NCI-H2081 treated with DMSO at 0.1 percent for 48 hours (cell line): Measurements from ENCODE around the gene NUDT1.
"Not testable (repeated sequence)": the region's sequence is repeated elsewhere in the genome, so short reads cannot be mapped to it uniquely, and the experiment has no call there.

Experiments
- DNase-seq: peaks from one replicate; lab custom pipeline; 2025; lab: John Stamatoyannopoulos, UW

Gene NUDT1

DNA sequence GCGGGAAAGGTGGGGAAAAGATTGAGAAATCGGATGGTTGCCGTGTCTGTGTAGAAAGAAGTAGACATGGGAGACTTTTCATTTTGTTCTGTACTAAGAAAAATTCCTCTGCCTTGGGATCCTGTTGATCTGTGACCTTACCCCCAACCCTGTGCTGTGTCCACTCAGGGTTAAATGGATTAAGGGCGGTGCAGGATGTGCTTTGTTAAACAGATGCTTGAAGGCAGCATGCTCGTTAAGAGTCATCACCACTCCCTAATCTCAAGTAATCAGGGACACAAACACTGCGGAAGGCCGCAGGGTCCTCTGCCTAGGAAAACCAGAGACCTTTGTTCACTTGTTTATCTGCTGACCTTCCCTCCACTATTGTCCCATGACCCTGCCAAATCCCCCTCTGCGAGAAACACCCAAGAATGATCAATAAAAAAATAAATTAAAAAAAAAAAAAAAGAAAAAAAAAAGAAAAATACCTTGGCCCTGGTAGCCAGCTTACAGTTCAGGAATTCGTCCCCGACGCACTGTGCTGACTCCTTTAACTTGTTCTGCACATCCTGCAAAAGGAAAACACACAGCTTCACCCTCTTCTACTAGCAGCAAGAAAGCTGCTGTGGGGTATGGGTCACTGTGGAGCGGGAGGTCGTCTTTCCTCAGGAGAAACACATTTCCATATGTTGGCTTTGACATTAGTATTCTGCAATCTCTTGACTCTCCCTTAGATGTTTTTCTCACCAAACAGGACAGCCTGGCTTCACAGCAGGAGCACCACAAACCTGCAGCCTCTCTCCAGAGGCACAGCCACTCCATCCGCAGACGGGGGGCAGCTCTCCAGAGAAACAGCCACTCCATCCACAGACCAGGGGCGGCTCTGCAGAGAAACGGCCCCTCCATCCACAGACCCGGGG, 27.3 kb downstream of the NUDT1 start:
- DNase-seq = not testable (repeated sequence)

DNA sequence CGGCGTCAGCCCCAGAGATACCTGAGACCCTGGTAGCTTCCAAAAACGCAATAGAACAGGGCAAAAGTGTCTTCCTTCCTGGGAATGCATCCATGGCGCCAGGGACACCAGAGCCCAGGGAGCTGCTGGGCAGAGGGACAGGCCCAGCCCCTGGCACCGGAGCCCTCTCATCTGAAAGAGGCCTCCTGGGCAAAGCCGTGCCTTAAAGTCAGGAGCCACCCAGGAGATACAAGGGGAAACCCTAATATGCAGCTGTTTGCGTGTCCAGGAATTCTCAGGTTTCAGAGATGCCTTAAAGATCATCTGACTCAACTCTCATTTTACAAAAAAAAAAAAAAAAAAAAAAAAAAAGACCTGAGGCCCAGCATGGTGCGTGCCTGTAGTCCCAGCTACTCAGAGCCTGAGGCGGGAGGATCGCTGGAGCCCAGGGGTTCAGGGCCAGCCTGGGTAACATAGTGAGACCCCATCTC, 28.0 kb downstream of the NUDT1 start:
- no peak for DNase-seq

DNA sequence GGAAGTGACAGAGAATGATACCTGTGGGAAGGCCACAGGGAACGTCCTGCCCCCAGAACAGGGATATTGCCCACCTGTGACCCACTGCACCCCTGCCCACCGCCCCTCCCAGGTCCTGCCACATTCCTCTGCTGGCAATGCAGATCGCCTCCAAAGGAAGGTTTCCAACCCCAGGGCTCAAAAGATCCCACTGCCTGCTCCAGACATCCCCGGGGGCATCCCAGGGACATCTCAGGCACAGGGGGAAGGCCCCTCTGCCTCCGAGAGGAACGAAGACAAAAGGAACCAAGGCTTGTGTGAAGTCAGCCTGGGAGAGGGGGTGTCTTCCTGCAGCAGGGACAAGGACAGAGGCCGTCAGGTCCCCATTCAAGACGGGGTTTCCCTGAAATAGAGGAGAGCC, 28.5 kb downstream of the NUDT1 start:
- DNase-seq = no peak

DNA sequence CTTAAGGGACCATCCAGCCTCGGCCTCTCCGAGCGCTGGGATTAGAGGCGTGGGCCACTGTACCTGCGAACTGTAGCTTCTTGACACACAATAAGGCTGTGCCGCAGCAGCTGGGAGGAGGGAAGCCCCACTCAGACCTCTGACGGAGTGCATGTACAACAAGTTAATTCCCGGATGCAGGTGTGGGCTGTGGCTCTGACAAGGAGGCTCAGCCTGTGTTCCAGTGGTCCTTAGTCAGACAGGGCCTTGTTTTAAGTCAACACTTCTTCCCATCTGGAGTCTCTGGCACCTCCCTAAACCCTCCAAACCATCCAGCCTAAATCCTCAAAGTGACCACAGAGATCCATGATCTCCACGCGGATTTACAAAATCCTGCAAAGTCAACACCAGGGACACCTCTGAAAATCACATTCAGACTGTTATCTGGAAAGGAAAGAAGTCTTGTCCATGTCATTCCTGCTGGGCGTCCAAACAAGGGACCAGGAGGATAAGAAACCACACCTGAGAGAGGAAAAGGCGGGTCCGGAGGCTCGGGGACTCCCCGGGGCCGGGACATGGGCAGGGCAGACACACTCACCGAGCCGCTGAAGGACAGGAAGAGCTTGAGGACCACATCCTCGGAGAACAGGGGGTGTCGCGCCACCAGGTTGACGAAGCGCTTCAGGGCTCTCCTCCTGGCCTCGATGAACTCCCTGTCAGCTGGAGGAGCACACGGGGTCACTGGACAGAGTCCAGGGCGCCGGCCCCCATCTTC, 29.4 kb downstream of the NUDT1 start:
- DNase-seq = no peak

DNA sequence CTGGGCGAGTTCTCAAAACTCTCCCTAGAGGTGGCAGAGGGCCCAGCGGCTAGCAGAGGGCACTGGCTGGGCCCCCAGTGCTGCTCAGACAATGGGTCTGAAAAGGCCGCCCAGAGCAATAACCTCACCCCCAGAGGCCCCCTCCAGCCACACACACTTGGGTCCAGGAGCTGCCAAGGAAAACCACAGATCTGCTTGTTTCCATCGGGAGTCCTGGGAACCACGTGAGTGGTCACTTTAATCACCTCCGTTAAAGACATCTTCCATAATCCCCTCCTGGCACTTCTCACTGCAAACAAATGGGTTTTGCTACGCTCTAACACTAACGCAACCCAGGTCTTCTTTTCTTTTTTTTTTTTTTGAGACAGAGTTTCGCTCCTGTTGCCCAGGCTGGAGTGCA, 30.0 kb downstream of the NUDT1 start:
- no peak for DNase-seq

DNA sequence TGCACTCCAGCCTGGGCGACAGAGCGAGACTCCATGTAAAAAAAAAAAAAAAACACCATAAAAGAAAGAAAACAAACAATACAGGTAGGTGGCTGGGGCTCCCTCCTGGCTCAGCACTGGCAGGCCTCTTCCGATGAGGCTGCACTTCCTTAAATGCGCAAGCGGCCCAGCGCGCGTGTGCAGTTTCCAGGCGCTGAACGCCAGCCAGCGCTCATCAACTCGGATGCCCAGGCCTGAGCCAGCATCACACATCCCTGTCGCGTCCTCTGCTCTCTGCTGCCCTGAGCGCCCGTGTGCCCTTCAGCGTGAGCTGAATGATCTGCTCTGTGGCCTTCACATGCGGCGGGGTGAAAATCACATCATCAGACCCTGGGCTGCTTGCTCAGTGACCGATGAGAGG, 31.8 kb downstream of the NUDT1 start:
- no peak for DNase-seq

DNA sequence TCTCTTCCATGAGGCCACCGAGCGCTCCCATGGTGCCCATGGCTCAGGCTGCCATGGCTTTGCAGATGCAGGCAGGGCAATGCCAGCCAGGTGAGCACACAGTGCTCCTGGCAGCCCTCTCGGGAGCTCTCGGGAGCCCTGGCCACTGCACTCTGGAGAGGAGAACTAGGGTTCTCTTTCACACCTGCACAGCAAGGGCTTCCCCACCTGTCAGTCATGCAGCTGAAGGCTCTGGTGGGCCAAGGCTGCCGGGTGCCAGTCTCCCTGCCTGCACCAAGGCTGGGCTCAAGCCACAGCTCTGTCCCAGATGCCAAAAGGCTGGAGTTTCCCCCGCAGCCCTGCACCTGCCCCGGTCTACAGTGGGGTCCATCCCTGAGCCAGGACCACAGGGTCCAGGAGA, 32.6 kb downstream of the NUDT1 start:
- no peak for DNase-seq

DNA sequence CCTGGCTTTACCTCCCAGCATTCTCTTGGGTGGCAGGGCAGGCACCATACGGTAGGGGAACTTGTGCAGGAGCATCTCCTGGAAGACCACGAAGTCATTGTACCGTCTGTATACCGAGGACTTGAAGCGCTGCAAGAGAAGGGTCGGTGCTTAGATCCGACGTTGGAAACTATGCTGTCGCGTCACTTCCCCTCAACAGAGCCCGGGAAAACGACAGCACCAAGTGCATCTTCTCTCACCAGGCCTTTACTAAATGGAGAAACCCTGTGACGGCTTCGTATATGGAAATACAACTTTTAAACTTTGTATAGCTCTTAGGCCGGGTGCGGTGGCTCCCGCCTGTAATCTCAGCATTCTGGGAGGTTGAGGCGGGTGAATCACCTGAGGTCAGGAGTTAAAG, 33.1 kb downstream of the NUDT1 start:
- no peak for DNase-seq

DNA sequence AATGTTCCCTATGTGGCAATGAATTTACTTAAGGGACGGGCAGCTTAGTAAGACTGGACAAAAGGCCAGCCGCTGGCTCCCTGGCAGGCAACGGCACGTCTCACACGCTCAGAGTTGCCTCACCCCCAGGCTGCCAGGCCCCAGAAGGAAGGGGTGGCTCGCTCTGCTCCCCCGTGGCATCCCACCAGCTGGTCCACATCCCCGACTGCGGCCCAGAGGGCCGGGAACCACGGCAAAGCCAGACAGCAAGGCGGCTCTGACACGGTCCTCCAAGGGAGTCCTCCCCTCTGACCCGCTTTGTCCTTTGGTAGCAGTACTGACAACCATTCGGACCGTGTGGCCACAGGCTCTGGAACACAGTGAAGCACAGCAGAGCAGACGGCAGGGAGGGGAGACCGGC, 34.1 kb downstream of the NUDT1 start:
- DNase-seq = no peak

DNA sequence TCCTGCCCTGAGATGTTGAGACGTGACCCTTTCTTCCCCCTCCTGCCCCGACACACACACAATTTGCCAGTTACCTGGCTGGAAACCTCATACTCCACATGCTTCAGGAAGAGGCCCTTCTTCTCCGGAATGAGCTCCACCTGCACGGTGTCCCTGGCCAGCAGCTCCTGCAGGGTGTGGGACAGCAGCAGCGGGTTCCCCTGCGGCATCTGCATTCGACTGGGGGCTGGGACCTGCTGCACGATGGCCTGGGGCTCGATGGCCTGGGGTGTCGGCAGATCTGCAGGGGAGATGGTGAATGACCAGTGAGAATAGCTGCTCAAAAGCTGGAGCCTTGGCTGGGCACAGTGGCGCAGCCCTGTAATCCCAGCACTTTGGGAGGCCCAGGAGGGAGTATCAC, 36.0 kb downstream of the NUDT1 start:
- DNase-seq = no peak

DNA sequence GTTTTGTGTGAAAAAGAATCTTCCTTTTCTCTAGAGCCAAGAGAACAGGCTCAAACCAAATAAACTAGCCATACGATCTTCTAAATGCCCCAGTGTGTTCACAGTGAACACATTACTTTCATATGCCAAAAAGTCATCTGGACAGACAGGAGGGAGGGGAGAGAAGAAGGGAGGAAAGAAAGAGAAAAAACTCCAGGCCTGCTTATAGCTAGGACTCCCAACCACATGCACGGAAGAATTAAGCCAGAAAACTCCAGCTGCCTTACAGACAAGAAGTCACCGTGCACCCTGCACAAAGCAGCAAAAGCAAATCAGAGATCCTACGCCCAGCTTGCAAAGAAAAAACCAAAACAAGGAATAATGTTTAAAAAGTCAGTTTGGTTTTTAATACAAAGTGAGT, 37.9 kb downstream of the NUDT1 start:
- no peak for DNase-seq

DNA sequence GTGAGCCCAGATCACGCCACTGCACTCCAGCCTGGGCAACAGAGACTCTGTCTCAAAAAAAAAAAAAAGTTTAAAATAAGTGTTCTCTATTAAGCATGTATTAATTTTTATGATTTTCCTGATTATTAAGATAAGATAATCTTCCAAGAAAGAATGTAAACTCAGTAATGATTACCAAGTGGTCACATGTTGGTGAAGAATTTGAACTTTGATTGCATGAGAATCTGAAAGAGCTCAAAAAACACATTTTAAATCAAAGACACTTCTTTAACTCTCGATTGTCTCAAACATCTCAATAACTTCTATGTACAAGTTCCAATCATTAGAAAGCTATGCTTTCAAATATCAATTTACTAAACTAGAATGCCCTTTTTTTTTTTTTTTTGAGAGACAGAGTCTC, 38.4 kb downstream of the NUDT1 start:
- no peak for DNase-seq

DNA sequence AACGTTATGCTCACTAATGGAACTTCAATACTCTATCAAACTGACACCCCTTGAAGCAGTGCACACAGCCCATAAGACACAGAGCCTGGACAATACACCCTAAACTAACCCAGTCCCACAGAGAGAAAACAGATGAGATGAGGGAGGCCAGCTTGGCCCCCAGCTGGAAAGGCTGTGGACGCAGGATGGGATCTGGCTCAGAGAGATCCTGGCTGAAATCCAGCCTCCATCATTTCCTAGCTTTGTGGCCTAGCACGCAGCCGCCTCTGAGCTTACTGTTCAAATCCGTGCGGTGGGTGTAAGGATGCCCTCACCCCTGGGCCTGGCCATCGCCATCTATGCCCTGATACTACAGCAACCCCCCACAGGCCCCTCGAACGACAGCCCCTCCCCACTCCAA, 39.5 kb downstream of the NUDT1 start:
- DNase-seq = no peak

DNA sequence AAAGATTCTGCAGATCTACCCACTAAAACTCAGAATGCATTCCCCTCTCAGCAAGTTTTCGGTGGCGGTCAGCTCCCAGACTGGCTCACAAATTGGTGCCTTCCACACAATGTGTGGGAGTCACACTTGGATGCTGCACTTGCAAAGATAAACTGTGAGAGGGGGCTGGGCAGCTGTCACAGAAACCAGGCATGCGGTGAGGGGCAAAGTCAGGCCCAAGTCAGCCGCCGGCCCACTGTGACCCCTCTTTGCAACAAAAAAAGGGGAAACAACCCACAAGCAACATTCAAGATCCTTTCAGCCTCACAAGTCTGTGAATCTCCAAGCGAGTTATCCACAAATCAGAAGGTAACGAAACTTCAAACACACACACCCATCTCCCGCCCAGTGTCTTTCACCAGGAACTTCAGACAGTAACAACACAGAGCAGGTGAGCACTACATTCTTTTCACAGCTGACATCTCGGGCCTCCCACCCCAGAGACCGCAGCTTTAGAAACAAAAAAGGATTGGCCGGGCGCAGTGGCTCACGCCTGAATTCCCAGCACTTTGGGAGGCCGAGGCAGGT, 40.2 kb downstream of the NUDT1 start:
- no peak for DNase-seq

DNA sequence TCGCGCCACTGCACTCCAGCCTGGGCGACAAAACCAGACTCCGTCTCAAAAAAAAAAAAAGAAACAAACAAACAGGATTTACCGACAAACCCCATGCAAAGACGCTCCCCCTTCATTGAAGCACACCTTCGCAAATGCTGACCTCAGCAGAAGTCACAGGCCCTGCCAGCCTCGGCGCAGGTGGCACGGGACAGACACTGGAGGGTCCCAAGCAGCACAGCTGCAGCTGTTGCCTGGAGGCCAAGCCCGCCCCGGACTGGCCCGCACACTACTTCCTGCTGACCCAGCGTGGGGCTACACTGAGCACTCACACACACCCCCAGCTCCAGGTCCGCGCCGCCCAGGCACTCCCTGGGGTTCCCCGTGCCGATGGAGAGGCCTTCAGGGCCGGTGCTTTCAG, 41.0 kb downstream of the NUDT1 start:
- DNase-seq = no peak

DNA sequence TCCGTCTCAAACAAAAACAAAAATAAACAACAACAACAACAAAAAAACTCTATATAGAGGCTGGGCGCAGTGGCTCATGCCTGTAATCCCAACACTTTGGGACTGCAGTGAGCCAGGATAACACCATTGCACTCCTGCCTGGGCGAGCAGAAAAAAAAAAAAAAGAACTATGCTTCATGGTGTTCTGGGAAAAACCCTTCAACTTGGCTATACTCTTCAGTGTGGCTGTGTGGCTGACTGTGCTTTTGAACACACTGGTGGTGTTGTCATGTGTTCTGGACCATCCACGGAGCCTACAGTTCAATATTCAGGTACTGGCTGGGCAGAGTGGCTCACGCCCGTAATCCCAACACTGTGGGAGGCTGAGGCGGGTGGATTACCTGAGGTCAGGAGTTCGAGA, 45.7 kb downstream of the NUDT1 start:
- no peak for DNase-seq

DNA sequence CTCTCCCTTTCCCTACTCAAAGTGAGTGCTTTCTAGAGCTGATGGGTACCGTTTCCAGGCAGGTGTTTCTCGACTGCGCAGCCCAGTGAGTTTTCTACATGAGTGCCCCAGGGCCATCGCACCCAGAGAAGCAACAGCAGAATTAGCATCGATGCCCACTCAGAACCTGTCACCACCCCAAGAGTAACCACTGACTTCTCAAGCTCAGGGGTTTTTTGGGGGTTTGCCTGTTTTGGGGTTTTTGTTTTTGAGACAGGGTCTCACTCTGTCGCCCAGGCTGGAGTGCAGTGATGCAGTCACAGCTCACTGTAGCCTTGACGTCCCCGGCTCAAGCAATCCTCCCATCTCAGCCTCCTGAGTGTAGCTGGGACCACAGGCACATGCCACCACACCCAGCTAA, 46.5 kb downstream of the NUDT1 start:
- DNase-seq = no peak

DNA sequence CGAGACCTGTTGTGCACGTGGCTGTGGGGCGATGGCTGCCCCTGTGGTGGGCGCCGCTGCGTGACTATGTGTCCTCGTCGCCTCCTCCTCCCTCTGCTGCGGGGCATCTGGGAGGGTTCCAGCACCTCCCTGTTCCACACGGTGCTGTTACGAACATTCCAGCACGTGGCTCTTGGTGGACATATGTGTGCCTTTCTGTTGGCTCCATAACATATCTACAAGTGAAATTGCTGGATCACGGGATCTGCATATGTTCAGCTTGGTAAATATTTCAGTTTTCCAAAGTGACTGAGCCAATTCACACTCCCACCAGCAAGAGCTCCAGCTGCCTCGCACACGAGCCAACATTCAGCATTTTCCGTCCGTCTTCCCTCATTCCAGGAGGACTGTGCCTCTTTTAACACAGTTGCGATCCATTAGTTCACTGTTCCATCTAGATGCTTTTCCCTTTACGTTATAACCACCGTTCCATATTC, 47.1 kb downstream of the NUDT1 start:
- DNase-seq = no peak

DNA sequence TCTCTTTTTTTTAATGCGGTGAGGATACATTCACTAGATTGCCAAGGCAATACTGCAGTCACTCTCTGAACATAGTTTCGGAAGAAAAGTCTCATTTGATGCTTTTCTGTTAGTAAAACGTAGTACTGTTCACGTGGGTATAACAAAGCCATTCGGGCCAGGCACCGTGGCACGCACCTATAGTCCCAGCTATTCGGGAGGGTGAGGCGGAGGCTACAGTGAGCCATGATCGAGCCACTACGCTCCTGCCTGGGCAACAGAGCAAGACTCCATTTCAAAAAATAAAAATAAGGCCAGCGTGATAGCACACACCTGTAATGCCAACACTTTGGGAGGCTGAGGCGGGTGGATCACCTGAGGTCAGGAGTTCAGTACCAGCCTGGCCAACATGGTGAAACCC, 47.6 kb downstream of the NUDT1 start:
- no peak for DNase-seq

DNA sequence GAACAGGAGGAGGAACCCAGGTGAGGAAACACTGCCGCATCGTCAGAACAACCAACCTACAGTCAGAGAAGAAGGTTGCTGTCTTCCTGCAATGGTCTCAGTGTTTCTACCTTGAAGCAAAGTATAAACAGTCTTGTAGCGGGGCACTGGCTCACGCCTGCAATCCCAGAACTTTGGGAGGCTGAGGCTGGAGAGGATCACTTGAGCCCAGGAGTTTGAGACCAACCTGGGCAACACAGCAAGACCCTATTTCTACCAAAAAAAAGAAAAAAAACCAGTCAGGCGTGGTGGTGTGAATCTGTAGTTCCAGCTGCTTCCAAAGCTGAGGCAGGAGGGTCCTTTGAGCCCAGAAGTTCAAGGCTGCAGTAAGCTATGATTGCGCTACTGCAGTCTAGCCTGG, 48.9 kb downstream of the NUDT1 start:
- DNase-seq = no peak

DNA sequence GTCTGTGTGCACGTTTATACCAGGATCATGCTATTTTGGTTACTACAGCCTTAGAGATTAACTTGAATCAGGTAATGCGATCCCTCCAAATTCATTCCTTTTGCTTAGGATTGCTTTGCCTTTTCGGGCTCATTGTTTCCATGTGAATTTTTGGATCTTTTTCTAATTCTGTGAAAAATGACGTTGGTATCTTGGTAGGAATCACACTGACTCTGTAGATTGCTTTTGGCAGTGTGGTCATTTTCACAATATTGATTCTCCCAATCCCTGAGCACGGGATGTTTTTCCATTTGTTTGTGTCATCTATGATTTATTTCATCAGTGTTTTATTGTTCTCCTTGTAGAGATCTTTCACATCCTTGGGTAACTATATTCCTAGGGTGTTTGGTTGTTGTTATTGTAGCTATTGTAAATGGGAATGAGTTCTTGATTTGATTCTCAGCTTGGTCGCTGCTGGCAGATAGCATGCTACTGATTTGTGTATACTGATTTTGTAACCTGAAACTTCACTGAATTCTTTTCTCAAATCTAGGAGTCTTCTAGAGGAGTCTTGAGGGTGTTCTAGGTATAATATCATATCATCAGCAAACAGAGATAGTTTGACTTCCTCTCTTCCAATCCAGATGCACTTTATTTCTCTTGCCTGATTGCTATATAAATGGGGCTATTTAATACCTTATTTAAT, 54.1 kb downstream of the NUDT1 start:
- DNase-seq = no peak

DNA sequence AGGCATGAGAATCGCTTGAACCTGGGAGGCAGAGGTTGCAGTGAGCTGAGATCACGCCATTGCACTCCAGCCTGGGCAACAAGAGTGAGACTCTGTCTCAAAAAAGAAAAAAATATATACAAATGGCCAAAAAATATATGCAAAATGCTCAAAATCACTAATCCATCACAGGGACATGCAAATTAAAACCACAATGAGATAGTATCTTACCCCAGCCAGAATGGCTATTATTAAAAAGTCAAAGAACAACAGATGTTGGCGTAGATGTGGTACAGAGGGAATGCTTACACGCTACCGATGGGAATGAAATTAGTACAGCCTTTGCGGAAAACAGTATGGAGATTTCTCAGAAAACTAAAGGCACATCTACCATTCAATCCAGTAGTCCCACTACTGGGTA, 54.8 kb downstream of the NUDT1 start:
- DNase-seq = no peak
